ENCODE results near the gene CHCHD10. TPM values are rescaled to one million over a fixed set of nuclear protein-coding genes. Genes with fewer than 3 reads are reported as not detected.

Gene CHCHD10
- total RNA-seq, 4 donors from 2014 or later: 26.7 to 46.4 (median 32.2) TPM

- H3K4me1 ChIP-seq: no peaks in the 10 kb centered on the region
- H3K36me3 ChIP-seq: peaks cover 63% of the 10 kb centered on the region
- WGBS: 94% methylated on average over 4 of the region's 4 CpGs
- H3K27me3 ChIP-seq: no peaks in the 10 kb centered on the region
- TF ChIP-seq CTCF (IDR thresholded peaks at IDR 0.05): no peak
- no peak for TF ChIP-seq POLR2AphosphoS5 (IDR thresholded peaks at IDR 0.05)
- no peak for TF ChIP-seq POLR2A (IDR thresholded peaks at IDR 0.05)
- TF ChIP-seq EP300 (IDR thresholded peaks at IDR 0.05): no peak
- no peaks in the 10 kb centered on the region for H3K9me3 ChIP-seq
- no peak for DNase-seq (ENCODE audit: low spot score in 2 of 2)
- H3K27ac ChIP-seq: no peak overlapping the region
- no peak overlapping the region for H3K4me3 ChIP-seq
Observed at GRCh38 chr22:23812378-23812777, 44.6 kb upstream of the CHCHD10 start.

- no peak for TF ChIP-seq CTCF (IDR thresholded peaks at IDR 0.05)
- no peak for TF ChIP-seq POLR2AphosphoS5 (IDR thresholded peaks at IDR 0.05)
- TF ChIP-seq EP300 (IDR thresholded peaks at IDR 0.05): no peak
- no peak for TF ChIP-seq POLR2A (IDR thresholded peaks at IDR 0.05)
- H3K9me3 ChIP-seq: no peaks in the 10 kb centered on the region
- no peak overlapping the region for H3K27ac ChIP-seq
- no peaks in the 10 kb centered on the region for H3K27me3 ChIP-seq
- DNase-seq (ENCODE audit: low spot score in 2 of 2): no peak
- H3K4me3 ChIP-seq: no peak overlapping the region
- no peaks in the 10 kb centered on the region for H3K4me1 ChIP-seq
- peaks cover 87% of the 10 kb centered on the region for H3K36me3 ChIP-seq
- WGBS: 94% methylated on average over 1 of the region's 1 CpG
Observed at GRCh38 chr22:23806837-23807236, 39.1 kb upstream of the CHCHD10 start.

GRCh38 chr22:23804781-23805291 lies 37.1 kb upstream of the CHCHD10 start:
- 87% methylated on average over 12 of the region's 12 CpGs for WGBS
- no peak overlapping the region for H3K27ac ChIP-seq
- peaks cover 90% of the 10 kb centered on the region for H3K36me3 ChIP-seq
- TF ChIP-seq POLR2AphosphoS5 (IDR thresholded peaks at IDR 0.05) (no peak), CTCF (IDR thresholded peaks at IDR 0.05) (no peak), EP300 (IDR thresholded peaks at IDR 0.05) (no peak), POLR2A (IDR thresholded peaks at IDR 0.05) (no peak)
- H3K4me1 ChIP-seq: no peaks in the 10 kb centered on the region
- no peak for DNase-seq (ENCODE audit: low spot score in 2 of 2)
- no peak overlapping the region for H3K4me3 ChIP-seq
- no peaks in the 10 kb centered on the region for H3K27me3 ChIP-seq
- no peaks in the 10 kb centered on the region for H3K9me3 ChIP-seq

GRCh38 chr22:23803001-23803819 lies 35.4 kb upstream of the CHCHD10 start:
- no peak overlapping the region for H3K27ac ChIP-seq
- H3K9me3 ChIP-seq: no peaks in the 10 kb centered on the region
- WGBS: 86% methylated on average over 20 of the region's 21 CpGs
- no peak for TF ChIP-seq EP300 (IDR thresholded peaks at IDR 0.05)
- TF ChIP-seq CTCF (IDR thresholded peaks at IDR 0.05): no peak
- no peak for TF ChIP-seq POLR2A (IDR thresholded peaks at IDR 0.05)
- TF ChIP-seq POLR2AphosphoS5 (IDR thresholded peaks at IDR 0.05): no peak
- peaks cover 92% of the 10 kb centered on the region for H3K36me3 ChIP-seq
- no peak overlapping the region for H3K4me3 ChIP-seq
- no peak for DNase-seq (ENCODE audit: low spot score in 2 of 2)
- no peaks in the 10 kb centered on the region for H3K4me1 ChIP-seq
- no peaks in the 10 kb centered on the region for H3K27me3 ChIP-seq

GRCh38 chr22:23801886-23802377 lies 34.2 kb upstream of the CHCHD10 start:
- no peak overlapping the region for H3K27ac ChIP-seq
- H3K4me1 ChIP-seq: no peaks in the 10 kb centered on the region
- H3K4me3 ChIP-seq: no peak overlapping the region
- H3K9me3 ChIP-seq: no peaks in the 10 kb centered on the region
- peaks cover 91% of the 10 kb centered on the region for H3K36me3 ChIP-seq
- TF ChIP-seq CTCF (IDR thresholded peaks at IDR 0.05) (no peak), POLR2AphosphoS5 (IDR thresholded peaks at IDR 0.05) (no peak), POLR2A (IDR thresholded peaks at IDR 0.05) (no peak), EP300 (IDR thresholded peaks at IDR 0.05) (no peak)
- WGBS: 93% methylated on average over 8 of the region's 8 CpGs
- no peak for DNase-seq (ENCODE audit: low spot score in 2 of 2)
- no peaks in the 10 kb centered on the region for H3K27me3 ChIP-seq
